GM06990 (cell line): ENCODE results near the gene COL6A1.

ENCODE experiments used
- DNase-seq: peaks from one replicate; pipeline ENCODE4 v3.0.0-alpha.2; 2011; ENCODE audit not compliant: insufficient read length; ENCODE audit errors: extremely low read depth
- H3K27me3 ChIP-seq: replicated peaks from 2 replicates; pipeline ENCODE4 v1.6.0; 2011; ENCODE audit warnings: low read length; ENCODE audit not compliant: control insufficient read depth, insufficient read depth
- H3K36me3 ChIP-seq: 2 replicates; pipeline ENCODE4 v1.5.1; 2011; ENCODE audit warnings: low read length; ENCODE audit not compliant: control insufficient read depth, insufficient read depth
- H3K4me3 ChIP-seq: replicated peaks from 2 replicates; pipeline ENCODE4 v1.5.1; 2011; ENCODE audit warnings: low read depth, mild to moderate bottlenecking, control low read depth, low read length
- TF ChIP-seq, protein P1 (sequence below): IDR thresholded peaks from 2 replicates; pipeline ENCODE4 v1.5.1; 2011; ENCODE audit warnings: low read length, control low read depth, mild to moderate bottlenecking, inconsistent platforms; ENCODE audit not compliant: insufficient read depth, poor library complexity, severe bottlenecking

COL6A1 gene

GRCh38 chr21:46054031-46054430, 72.5 kb downstream of the COL6A1 start:
- DNase-seq = no peak
- TF ChIP-seq, protein P1, sequence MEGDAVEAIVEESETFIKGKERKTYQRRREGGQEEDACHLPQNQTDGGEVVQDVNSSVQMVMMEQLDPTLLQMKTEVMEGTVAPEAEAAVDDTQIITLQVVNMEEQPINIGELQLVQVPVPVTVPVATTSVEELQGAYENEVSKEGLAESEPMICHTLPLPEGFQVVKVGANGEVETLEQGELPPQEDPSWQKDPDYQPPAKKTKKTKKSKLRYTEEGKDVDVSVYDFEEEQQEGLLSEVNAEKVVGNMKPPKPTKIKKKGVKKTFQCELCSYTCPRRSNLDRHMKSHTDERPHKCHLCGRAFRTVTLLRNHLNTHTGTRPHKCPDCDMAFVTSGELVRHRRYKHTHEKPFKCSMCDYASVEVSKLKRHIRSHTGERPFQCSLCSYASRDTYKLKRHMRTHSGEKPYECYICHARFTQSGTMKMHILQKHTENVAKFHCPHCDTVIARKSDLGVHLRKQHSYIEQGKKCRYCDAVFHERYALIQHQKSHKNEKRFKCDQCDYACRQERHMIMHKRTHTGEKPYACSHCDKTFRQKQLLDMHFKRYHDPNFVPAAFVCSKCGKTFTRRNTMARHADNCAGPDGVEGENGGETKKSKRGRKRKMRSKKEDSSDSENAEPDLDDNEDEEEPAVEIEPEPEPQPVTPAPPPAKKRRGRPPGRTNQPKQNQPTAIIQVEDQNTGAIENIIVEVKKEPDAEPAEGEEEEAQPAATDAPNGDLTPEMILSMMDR = no peak
- Histone ChIP-seq H3K27me3 (no peaks in the 10 kb centered on the region), H3K36me3 (no peaks in the 10 kb centered on the region), H3K4me3 (no peak overlapping the region)

GRCh38 chr21:46054451-46054881, 72.9 kb downstream of the COL6A1 start:
- no peak overlapping the region for H3K4me3 ChIP-seq
- DNase-seq = no peak

More at GRCh38 chr21:46054451-46054881, 72.9 kb downstream of the COL6A1 start:
- Histone ChIP-seq H3K36me3 (no peaks in the 10 kb centered on the region), H3K27me3 (no peaks in the 10 kb centered on the region)
- TF ChIP-seq, protein P1 = no peak
